GM12872 (cell line): ENCODE measurements around the gene PTPN18.

ENCODE experiments used
- CTCF ChIP-seq: IDR thresholded peaks from 3 replicates; pipeline ENCODE4 v1.5.1; 2011; ENCODE audit warnings: low read depth, mild to moderate bottlenecking, low read length, moderate library complexity; ENCODE audit not compliant: insufficient read depth

The PTPN18 gene

GRCh38 chr2:130355578-130356431 is at the start of gene PTPN18:
Gene PTPN18 (plus strand): TSS chr2:130356056. CDS start chr2:130356108, 52 bp downstream.
- TF ChIP-seq CTCF: peak; percentile 34; the same call in 1 of the 3 replicates

- TF ChIP-seq CTCF: no peak
Measured at GRCh38 chr2:130307850-130308249, 48.0 kb upstream of the PTPN18 start.

GRCh38 chr2:130310881-130311280 is 45.0 kb upstream of the PTPN18 start:
- no peak for TF ChIP-seq CTCF

- TF ChIP-seq CTCF: no peak
Measured at GRCh38 chr2:130313812-130314334, 42.0 kb upstream of the PTPN18 start.

- no peak for TF ChIP-seq CTCF
Measured at GRCh38 chr2:130314377-130314776, 41.5 kb upstream of the PTPN18 start.

- no peak for TF ChIP-seq CTCF
Measured at GRCh38 chr2:130316596-130316995, 39.3 kb upstream of the PTPN18 start.

GRCh38 chr2:130318906-130319305 is 37.0 kb upstream of the PTPN18 start:
- no peak for TF ChIP-seq CTCF
